NT2/D1 (cell line): ENCODE measurements around the gene CFAP43.
A peak's percentile ranks its signal among the peaks of the same experiment; 100 is the strongest.

Experiments
- DNase-seq: peaks from one replicate; pipeline ENCODE4 v3.0.0-alpha.2; 2011; ENCODE audit warnings: low read depth, low spot score
- H3K27me3 ChIP-seq: 2 replicates; pipeline ENCODE4 v1.6.0; 2011; ENCODE audit warnings: mild to moderate bottlenecking; ENCODE audit not compliant: insufficient read length, insufficient read depth
- H3K36me3 ChIP-seq: 2 replicates; pipeline ENCODE4 v1.6.1; 2011; ENCODE audit warnings: mild to moderate bottlenecking, low read length, mixed read lengths; ENCODE audit not compliant: insufficient read depth, insufficient read length
- H3K4me1 ChIP-seq: 2 replicates; pipeline ENCODE4 v1.5.1; 2011; ENCODE audit not compliant: insufficient read depth, insufficient read length
- H3K4me3 ChIP-seq: 2 replicates; pipeline ENCODE4 v1.5.1; 2011; ENCODE audit warnings: low read depth; ENCODE audit not compliant: insufficient read length
- H3K9ac ChIP-seq: 2 replicates; pipeline ENCODE4 v1.6.0; 2011; ENCODE audit warnings: low read depth; ENCODE audit not compliant: insufficient read length
- H3K9me3 ChIP-seq: 2 replicates; pipeline ENCODE4 v1.5.1; 2011; ENCODE audit warnings: mild to moderate bottlenecking, low read length; ENCODE audit not compliant: insufficient read depth
- SUZ12 ChIP-seq: IDR thresholded peaks from 2 replicates; pipeline ENCODE4 v1.6.1; 2011; ENCODE audit not compliant: insufficient read length, insufficient read depth; ENCODE audit errors: extremely low read depth
- YY1 ChIP-seq: IDR thresholded peaks from 2 replicates; pipeline ENCODE4 v1.6.1; 2011; ENCODE audit not compliant: insufficient read length, insufficient read depth
- ZNF274 ChIP-seq: IDR thresholded peaks from 2 replicates; pipeline ENCODE4 v1.6.1; 2011; ENCODE audit warnings: mild to moderate bottlenecking, low read depth, low read length

Gene CFAP43

GRCh38 chr10:104235801-104236200 is 3.6 kb upstream of the CFAP43 start:
- H3K9ac ChIP-seq, result no peak overlapping the region

GRCh38 chr10:104234934-104235333 is 2.8 kb upstream of the CFAP43 start:
- no peak overlapping the region for H3K9ac ChIP-seq
- no peak for DNase-seq
- TF ChIP-seq SUZ12 (no peak), YY1 (no peak), ZNF274 (no peak)
- no peaks in the 10 kb centered on the region for H3K36me3 ChIP-seq
- H3K4me3 ChIP-seq, result no peak overlapping the region
- no peaks in the 10 kb centered on the region for H3K4me1 ChIP-seq
- peaks cover 5% of the 10 kb centered on the region for H3K27me3 ChIP-seq
- H3K9me3 ChIP-seq, result peaks cover 4% of the 10 kb centered on the region

More at GRCh38 chr10:104235801-104236200, 3.6 kb upstream of the CFAP43 start:
- DNase-seq, result no peak
- Histone ChIP-seq H3K4me1 (no peaks in the 10 kb centered on the region), H3K36me3 (no peaks in the 10 kb centered on the region), H3K9me3 (peaks cover 4% of the 10 kb centered on the region), H3K27me3 (peaks cover 5% of the 10 kb centered on the region), H3K4me3 (no peak overlapping the region)
- TF ChIP-seq ZNF274, result no peak
- no peak for TF ChIP-seq SUZ12
- TF ChIP-seq YY1, result no peak

- no peak for DNase-seq
- Histone ChIP-seq H3K27me3 (peaks cover 5% of the 10 kb centered on the region), H3K4me1 (no peaks in the 10 kb centered on the region), H3K36me3 (no peaks in the 10 kb centered on the region), H3K4me3 (no peak overlapping the region), H3K9ac (no peak overlapping the region), H3K9me3 (peaks cover 4% of the 10 kb centered on the region)
- TF ChIP-seq SUZ12 (no peak), ZNF274 (no peak), YY1 (no peak)
Observed at GRCh38 chr10:104233817-104234216, 1.7 kb upstream of the CFAP43 start.

GRCh38 chr10:104232613-104233102 is 494 bp upstream of the CFAP43 start:
- peak overlapping the region; percentile 89 for H3K4me3 ChIP-seq
- H3K9ac ChIP-seq, result peak overlapping the region; percentile 61
- H3K9me3 ChIP-seq, result peaks cover 4% of the 10 kb centered on the region
- H3K27me3 ChIP-seq, result peaks cover 5% of the 10 kb centered on the region
- TF ChIP-seq ZNF274 (no peak), YY1 (no peak), SUZ12 (no peak)
- no peaks in the 10 kb centered on the region for H3K36me3 ChIP-seq
- DNase-seq, result no peak
- H3K4me1 ChIP-seq, result no peaks in the 10 kb centered on the region

GRCh38 chr10:104230490-104230889 is 1.7 kb downstream of the CFAP43 start:
- Histone ChIP-seq H3K27me3 (peaks cover 5% of the 10 kb centered on the region), H3K36me3 (no peaks in the 10 kb centered on the region), H3K9me3 (peaks cover 4% of the 10 kb centered on the region), H3K4me1 (no peaks in the 10 kb centered on the region), H3K4me3 (no peak overlapping the region), H3K9ac (no peak overlapping the region)
- TF ChIP-seq ZNF274, result no peak
- TF ChIP-seq SUZ12, result no peak
- TF ChIP-seq YY1, result no peak
- DNase-seq, result no peak

- H3K9ac ChIP-seq, result no peak overlapping the region
- no peak overlapping the region for H3K4me3 ChIP-seq
- H3K36me3 ChIP-seq, result no peaks in the 10 kb centered on the region
- no peaks in the 10 kb centered on the region for H3K27me3 ChIP-seq
- H3K9me3 ChIP-seq, result no peaks in the 10 kb centered on the region
- TF ChIP-seq ZNF274 (no peak), SUZ12 (no peak), YY1 (no peak)
- H3K4me1 ChIP-seq, result no peaks in the 10 kb centered on the region
- no peak for DNase-seq
Observed at GRCh38 chr10:104223304-104223703, 8.9 kb downstream of the CFAP43 start.

GRCh38 chr10:104220522-104220921 is 11.6 kb downstream of the CFAP43 start:
- no peak overlapping the region for H3K4me3 ChIP-seq
- no peaks in the 10 kb centered on the region for H3K9me3 ChIP-seq
- no peaks in the 10 kb centered on the region for H3K27me3 ChIP-seq
- H3K4me1 ChIP-seq, result no peaks in the 10 kb centered on the region
- H3K36me3 ChIP-seq, result no peaks in the 10 kb centered on the region
- DNase-seq, result no peak
- H3K9ac ChIP-seq, result no peak overlapping the region
- TF ChIP-seq YY1 (no peak), ZNF274 (no peak), SUZ12 (no peak)

GRCh38 chr10:104218751-104219150 is 13.4 kb downstream of the CFAP43 start:
- TF ChIP-seq SUZ12 (no peak), YY1 (no peak), ZNF274 (no peak)
- Histone ChIP-seq H3K4me3 (no peak overlapping the region), H3K27me3 (no peaks in the 10 kb centered on the region), H3K9ac (no peak overlapping the region), H3K9me3 (no peaks in the 10 kb centered on the region), H3K36me3 (no peaks in the 10 kb centered on the region), H3K4me1 (no peaks in the 10 kb centered on the region)
- DNase-seq, result no peak
